Stimulated activated naive B cell treated with anti-CD40 and anti-IgM and Interleukin-4, amounts not matched to agents 10 μg/mL and 1 μg/mL and 100 μg/mL, for 72 hours (primary cell): Measurements from ENCODE around the gene FMN2.

ENCODE experiments used
- ATAC-seq, 2 donors: fragments of 150-1000 bp; cut with Tn5 transposase; replicated peaks; 2 replicates each; pipeline ENCODE4 v1.10.0; 2021; ENCODE audit warnings: moderate library complexity in 1 of 2
- DNase-seq: peaks from one replicate; pipeline ENCODE4 v3.0.0; 2021
- H3K27ac Mint-ChIP-seq: one replicate; pipeline ENCODE4 v1.8.0; 2022; ENCODE audit warnings: mild to moderate bottlenecking, mixed read lengths
- H3K27me3 Mint-ChIP-seq, 2 donors: one replicate each; pipeline ENCODE4 v1.8.0; 2022; ENCODE audit warnings: mixed read lengths in 2 of 2
- H3K36me3 Mint-ChIP-seq, 2 donors: one replicate each; pipeline ENCODE4 v1.8.0; 2022; ENCODE audit warnings: mixed read lengths in 2 of 2, mild to moderate bottlenecking in 1 of 2
- H3K4me1 Mint-ChIP-seq, 2 donors: one replicate each; pipeline ENCODE4 v1.8.0; 2022; ENCODE audit warnings: mixed read lengths in 2 of 2, mild to moderate bottlenecking in 1 of 2
- H3K4me3 Mint-ChIP-seq, 2 donors: one replicate each; pipeline ENCODE4 v1.8.0; 2022; ENCODE audit warnings: mild to moderate bottlenecking in 2 of 2, mixed read lengths in 2 of 2, moderate library complexity in 1 of 2
- H3K9me3 Mint-ChIP-seq, 2 donors: one replicate each; pipeline ENCODE4 v1.8.0; 2022; ENCODE audit warnings: mixed read lengths in 2 of 2, mild to moderate bottlenecking in 1 of 2

The FMN2 gene

DNA sequence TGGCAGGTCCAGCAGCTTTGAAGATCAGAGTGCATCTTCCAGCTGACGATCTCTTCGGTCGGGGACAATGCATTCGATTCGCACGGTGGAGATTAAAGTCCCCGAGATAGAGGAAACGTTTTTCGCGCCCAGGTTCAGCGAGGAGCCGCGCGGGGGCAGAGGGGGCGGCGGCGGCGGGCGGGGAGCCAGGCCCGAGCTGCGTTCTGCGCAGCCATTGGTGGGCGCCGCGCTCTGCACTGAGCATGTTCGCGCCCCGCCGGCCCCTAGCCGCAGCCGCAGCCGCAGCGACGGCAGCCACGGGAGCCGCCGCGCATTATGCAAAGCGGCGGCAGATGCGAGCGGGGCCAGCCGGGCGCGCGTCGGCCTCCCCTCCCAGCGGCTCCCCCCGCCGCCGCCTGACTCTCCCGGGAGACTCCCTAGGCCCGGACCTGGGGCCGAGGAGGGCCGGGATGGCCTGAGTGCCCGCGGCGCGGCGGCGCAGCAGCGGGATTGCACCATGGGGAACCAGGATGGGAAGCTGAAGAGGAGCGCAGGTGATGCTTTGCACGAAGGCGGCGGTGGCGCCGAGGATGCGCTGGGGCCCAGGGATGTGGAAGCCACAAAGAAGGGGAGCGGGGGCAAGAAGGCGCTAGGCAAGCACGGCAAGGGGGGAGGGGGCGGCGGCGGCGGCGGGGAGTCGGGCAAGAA is at the start of gene FMN2:
TSS of gene FMN2 (plus strand) at position 270 of the 687 bp plus-strand sequence. CDS start at position 497, 227 bp downstream.
- H3K4me3 Mint-ChIP-seq: peak within 1 kb of the TSS in 1 of 2 donors; percentile 44
- peaks cover 0 to 1% of the 10 kb centered on the region in 2 donors for H3K36me3 Mint-ChIP-seq
- peaks cover 0 to 1% of the 10 kb centered on the region in 2 donors for H3K9me3 Mint-ChIP-seq
- ATAC-seq (peak in 1 of 2 donors; percentile 31), DNase-seq (no peak)
- peaks cover 3 to 11% of the 10 kb centered on the region in 2 donors for H3K4me1 Mint-ChIP-seq
- peaks cover 30 to 53% of the 10 kb centered on the region in 2 donors for H3K27me3 Mint-ChIP-seq
- H3K27ac Mint-ChIP-seq: peak within 1 kb of the TSS; percentile 37

DNA sequence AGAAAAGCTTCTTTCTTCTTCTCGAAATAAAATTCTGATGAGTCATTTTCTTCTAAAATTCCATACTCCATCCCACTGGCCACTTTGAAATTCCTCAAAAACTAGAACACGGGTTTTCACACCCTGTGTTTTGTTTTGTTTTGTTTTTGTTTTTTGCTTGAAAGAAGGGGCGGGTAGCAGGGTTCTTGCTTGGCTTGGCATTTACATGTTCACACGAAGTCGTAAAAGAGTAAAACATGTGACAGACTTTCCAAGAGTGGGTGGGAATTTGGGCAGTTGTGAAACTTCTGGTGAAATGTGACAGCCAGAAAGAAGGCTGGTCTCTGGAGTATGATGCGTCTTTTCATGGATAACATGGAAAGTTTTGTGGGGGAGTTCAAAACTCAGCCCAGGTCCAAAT is 47.1 kb upstream of the FMN2 start:
- no peak for DNase-seq
- Mint-ChIP-seq H3K36me3 (no peaks in the 10 kb centered on the region), H3K4me1 (no peaks in the 10 kb centered on the region), H3K27me3 (no peaks in the 10 kb centered on the region), H3K4me3 (no peak overlapping the region), H3K27ac (no peak overlapping the region), H3K9me3 (peaks cover 0 to 3% of the 10 kb centered on the region in 2 donors)
- no peak for ATAC-seq

- ATAC-seq (no peak), DNase-seq (no peak)
- Mint-ChIP-seq H3K4me3 (no peak overlapping the region), H3K36me3 (no peaks in the 10 kb centered on the region), H3K27me3 (no peaks in the 10 kb centered on the region), H3K27ac (no peak overlapping the region), H3K9me3 (peaks cover 0 to 3% of the 10 kb centered on the region in 2 donors), H3K4me1 (no peaks in the 10 kb centered on the region)
These were observed 45.7 kb upstream of the FMN2 start for GRCh38 chr1:240046000-240046399.

- no peak overlapping the region for H3K27ac Mint-ChIP-seq
- no peak overlapping the region for H3K4me3 Mint-ChIP-seq
- H3K27me3 Mint-ChIP-seq: no peaks in the 10 kb centered on the region
- no peak for ATAC-seq
- H3K9me3 Mint-ChIP-seq: peaks cover 4% of the 10 kb centered on the region in 2 donors
- no peak for DNase-seq
- H3K4me1 Mint-ChIP-seq: no peaks in the 10 kb centered on the region
- H3K36me3 Mint-ChIP-seq: no peaks in the 10 kb centered on the region
These were observed 37.5 kb upstream of the FMN2 start for GRCh38 chr1:240054109-240054701.

DNA sequence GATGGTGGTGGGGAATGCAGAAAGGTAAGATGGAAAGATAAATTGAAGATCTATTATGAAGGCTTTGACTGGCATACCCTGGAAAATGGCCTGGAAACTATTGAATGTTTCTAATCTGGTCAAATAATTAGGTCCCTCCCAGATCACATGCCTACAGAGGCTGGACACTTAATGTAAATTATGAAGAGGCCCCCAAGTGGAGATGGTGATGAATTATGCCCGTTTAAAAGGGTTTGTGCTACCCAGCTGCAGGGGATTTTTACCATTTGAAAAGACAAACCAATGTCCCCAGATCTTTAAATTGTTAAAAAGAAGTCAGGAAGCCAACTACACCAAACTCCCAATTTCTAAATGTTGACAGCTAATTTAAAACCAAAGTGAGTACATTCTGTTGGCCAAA is 35.7 kb upstream of the FMN2 start:
- Mint-ChIP-seq H3K27ac (no peak overlapping the region), H3K36me3 (no peaks in the 10 kb centered on the region), H3K4me1 (no peaks in the 10 kb centered on the region), H3K27me3 (no peaks in the 10 kb centered on the region), H3K4me3 (no peak overlapping the region), H3K9me3 (peaks cover 4% of the 10 kb centered on the region in 2 donors)
- ATAC-seq (no peak), DNase-seq (no peak)

- Mint-ChIP-seq H3K36me3 (no peaks in the 10 kb centered on the region), H3K9me3 (peaks cover 4% of the 10 kb centered on the region in 2 donors), H3K4me1 (no peaks in the 10 kb centered on the region), H3K4me3 (no peak overlapping the region), H3K27me3 (no peaks in the 10 kb centered on the region), H3K27ac (no peak overlapping the region)
- DNase-seq (no peak), ATAC-seq (no peak)
These were observed 35.3 kb upstream of the FMN2 start for GRCh38 chr1:240056350-240056749.

DNA sequence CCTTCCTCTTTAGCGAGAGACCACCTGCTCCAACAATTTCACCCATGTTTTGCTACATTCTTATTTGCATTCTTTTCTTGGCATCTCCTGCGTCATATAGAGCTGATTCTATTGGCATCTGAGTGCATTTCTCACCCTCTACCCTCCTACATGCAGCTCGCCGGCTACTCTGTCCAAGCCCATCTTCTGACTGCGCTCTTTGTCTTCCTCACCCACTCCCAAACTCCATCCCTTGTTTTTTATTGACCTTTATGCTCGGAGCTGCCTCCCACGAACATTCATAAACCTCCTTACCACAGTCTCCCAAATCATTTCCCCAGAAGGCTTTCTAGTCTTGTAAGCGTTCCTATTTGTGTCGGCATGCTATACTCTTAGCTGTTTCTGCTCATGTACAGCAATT is 33.6 kb upstream of the FMN2 start:
- DNase-seq (no peak), ATAC-seq (no peak)
- no peak overlapping the region for H3K4me3 Mint-ChIP-seq
- peaks cover 0 to 2% of the 10 kb centered on the region in 2 donors for H3K9me3 Mint-ChIP-seq
- H3K4me1 Mint-ChIP-seq: no peaks in the 10 kb centered on the region
- H3K27ac Mint-ChIP-seq: no peak overlapping the region
- H3K27me3 Mint-ChIP-seq: no peaks in the 10 kb centered on the region
- H3K36me3 Mint-ChIP-seq: no peaks in the 10 kb centered on the region

GRCh38 chr1:240068961-240069360 is 22.7 kb upstream of the FMN2 start:
- no peak for ATAC-seq
- Mint-ChIP-seq H3K4me1 (no peaks in the 10 kb centered on the region), H3K4me3 (no peak overlapping the region), H3K36me3 (no peaks in the 10 kb centered on the region), H3K27ac (no peak overlapping the region), H3K9me3 (peaks cover 4 to 7% of the 10 kb centered on the region in 2 donors), H3K27me3 (no peaks in the 10 kb centered on the region)
- DNase-seq: no peak

DNA sequence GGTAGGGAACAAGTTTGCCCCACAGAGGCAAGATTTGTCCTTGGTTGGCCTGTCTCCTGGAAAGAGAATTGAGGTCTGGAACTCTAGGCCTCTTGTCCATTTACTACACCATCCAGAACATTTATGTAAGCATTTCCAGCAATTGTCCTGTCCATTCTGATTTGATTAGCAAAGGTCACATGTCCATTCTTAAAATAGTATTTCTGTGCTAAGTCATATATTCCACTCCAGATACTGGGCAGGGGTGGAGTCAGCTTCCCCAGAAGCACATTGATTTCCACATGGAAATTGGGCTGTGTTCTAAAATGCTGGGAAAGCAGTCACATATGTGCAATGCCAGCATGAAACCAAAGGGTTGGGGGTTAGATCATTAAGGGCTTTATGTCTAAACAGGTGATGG is 21.5 kb upstream of the FMN2 start:
- no peaks in the 10 kb centered on the region for H3K4me1 Mint-ChIP-seq
- no peak for ATAC-seq
- H3K27ac Mint-ChIP-seq: no peak overlapping the region
- peaks cover 0 to 2% of the 10 kb centered on the region in 2 donors for H3K27me3 Mint-ChIP-seq
- no peak overlapping the region for H3K4me3 Mint-ChIP-seq
- no peaks in the 10 kb centered on the region for H3K36me3 Mint-ChIP-seq
- DNase-seq: no peak
- H3K9me3 Mint-ChIP-seq: peaks cover 3 to 7% of the 10 kb centered on the region in 2 donors

- Mint-ChIP-seq H3K27ac (no peak overlapping the region), H3K4me1 (no peaks in the 10 kb centered on the region)
These were observed 18.6 kb upstream of the FMN2 start for GRCh38 chr1:240073097-240073496.

GRCh38 chr1:240074422-240074821 is 17.3 kb upstream of the FMN2 start:
- Mint-ChIP-seq H3K9me3 (peaks cover 9 to 14% of the 10 kb centered on the region in 2 donors), H3K4me1 (no peaks in the 10 kb centered on the region), H3K4me3 (no peak overlapping the region), H3K36me3 (no peaks in the 10 kb centered on the region), H3K27me3 (peaks cover 0 to 5% of the 10 kb centered on the region in 2 donors), H3K27ac (no peak overlapping the region)
- DNase-seq: no peak
- ATAC-seq: no peak

More at GRCh38 chr1:240073097-240073496, 18.6 kb upstream of the FMN2 start:
- DNase-seq: no peak
- Mint-ChIP-seq H3K36me3 (no peaks in the 10 kb centered on the region), H3K9me3 (peaks cover 7 to 10% of the 10 kb centered on the region in 2 donors), H3K27me3 (peaks cover 0 to 5% of the 10 kb centered on the region in 2 donors), H3K4me3 (no peak overlapping the region)
- no peak for ATAC-seq

DNA sequence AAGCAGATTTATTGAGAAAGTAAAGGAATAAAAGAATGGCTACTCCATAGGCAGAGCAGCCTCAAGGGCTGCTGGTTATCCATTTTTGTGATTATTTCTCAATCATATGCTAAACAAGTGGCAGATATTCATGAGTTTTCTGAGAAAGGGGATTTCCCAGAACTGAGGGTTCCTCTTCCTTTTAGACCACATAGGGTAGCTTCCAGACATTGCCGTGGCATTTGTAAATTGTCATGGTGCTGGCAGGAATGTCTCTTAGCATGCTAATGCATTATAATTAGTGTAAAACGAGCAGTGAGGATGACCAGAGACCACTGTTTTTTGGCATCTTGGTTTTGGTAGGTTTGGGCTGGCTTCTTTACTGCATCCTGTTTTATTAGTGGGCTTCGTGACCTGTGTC is 16.8 kb upstream of the FMN2 start:
- Mint-ChIP-seq H3K4me1 (no peaks in the 10 kb centered on the region), H3K4me3 (no peak overlapping the region), H3K36me3 (no peaks in the 10 kb centered on the region), H3K27me3 (peaks cover 0 to 5% of the 10 kb centered on the region in 2 donors), H3K27ac (no peak overlapping the region), H3K9me3 (peaks cover 12 to 14% of the 10 kb centered on the region in 2 donors)
- ATAC-seq: no peak
- no peak for DNase-seq

- H3K4me1 Mint-ChIP-seq: no peaks in the 10 kb centered on the region
- H3K27ac Mint-ChIP-seq: no peak overlapping the region
- no peaks in the 10 kb centered on the region for H3K36me3 Mint-ChIP-seq
- no peak for DNase-seq
- no peak overlapping the region for H3K4me3 Mint-ChIP-seq
- H3K9me3 Mint-ChIP-seq: peaks cover 0 to 4% of the 10 kb centered on the region in 2 donors
- ATAC-seq: no peak
- peaks cover 10 to 13% of the 10 kb centered on the region in 2 donors for H3K27me3 Mint-ChIP-seq
These were observed 7.3 kb upstream of the FMN2 start for GRCh38 chr1:240084337-240084736.

- Mint-ChIP-seq H3K4me1 (no peaks in the 10 kb centered on the region), H3K36me3 (no peaks in the 10 kb centered on the region), H3K4me3 (no peak overlapping the region), H3K9me3 (peaks cover 0 to 1% of the 10 kb centered on the region in 2 donors), H3K27me3 (peaks cover 10 to 14% of the 10 kb centered on the region in 2 donors), H3K27ac (no peak overlapping the region)
- ATAC-seq (no peak), DNase-seq (no peak)
These were observed 6.9 kb upstream of the FMN2 start for GRCh38 chr1:240084749-240085148.

DNA sequence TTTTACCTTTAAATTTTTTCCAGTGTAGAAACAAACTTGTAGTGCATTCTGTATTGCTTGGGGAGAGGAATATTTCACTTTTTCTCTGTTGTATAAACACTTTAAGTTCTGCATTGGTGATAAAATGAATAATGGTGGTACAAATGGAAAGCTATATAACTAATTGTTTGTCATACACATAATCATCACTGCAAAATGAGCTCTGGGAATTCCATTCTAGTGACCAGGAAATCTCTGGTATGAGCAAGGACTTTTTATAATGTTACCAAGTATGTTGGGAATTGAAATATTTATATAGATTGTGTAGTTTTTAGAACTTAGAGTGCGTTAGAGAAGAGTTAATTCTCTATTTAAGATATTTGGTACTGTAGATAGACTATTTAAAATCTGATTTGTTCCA is 5.0 kb upstream of the FMN2 start:
- Mint-ChIP-seq H3K9me3 (peaks cover 0 to 1% of the 10 kb centered on the region in 2 donors), H3K27me3 (peaks cover 19 to 27% of the 10 kb centered on the region in 2 donors), H3K4me1 (peaks cover 0 to 5% of the 10 kb centered on the region in 2 donors), H3K36me3 (no peaks in the 10 kb centered on the region), H3K4me3 (no peak overlapping the region), H3K27ac (no peak overlapping the region)
- no peak for ATAC-seq
- DNase-seq: no peak
